ENCODE measurements around the gene HSF2BP.
"Not testable (repeated sequence)": the region's sequence is repeated elsewhere in the genome, so short reads cannot be mapped to it uniquely, and the experiment has no call there.

DNA sequence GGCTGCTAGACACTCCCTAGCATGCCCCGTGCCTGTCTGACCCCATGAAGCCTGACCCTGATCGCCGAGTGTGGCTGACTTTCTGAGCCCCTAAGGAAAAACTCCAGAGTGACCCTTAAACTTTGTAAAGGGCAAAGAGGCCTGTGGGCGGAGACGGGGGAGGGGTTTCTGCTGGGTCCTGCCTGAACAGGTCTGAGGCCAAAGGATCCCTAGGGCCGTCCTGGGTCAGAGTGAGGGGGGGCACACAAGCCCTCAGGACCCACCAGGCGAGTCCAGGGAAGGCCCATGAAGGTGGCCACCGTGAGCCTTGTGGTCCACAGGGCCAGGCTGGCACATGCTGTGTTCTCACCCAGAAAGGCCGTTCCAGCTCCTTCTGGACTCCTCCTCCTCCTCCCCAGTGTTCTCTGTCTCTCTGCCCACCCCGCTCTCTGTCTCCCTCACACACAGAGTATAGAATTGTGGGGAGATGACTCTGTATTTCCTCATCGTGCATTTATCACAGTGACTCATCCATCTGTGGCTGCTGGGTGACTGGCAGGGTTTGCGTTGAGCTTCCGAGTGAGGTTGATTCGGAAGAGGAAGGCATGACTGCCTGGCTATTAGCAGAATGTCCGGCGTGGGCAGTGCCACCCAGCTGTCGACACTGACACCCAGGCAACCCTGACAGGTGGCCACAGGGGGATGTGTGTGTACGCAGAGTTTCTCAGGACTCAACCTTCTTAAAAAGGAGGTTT, 164.8 kb downstream of the HSF2BP start:
- TF ChIP-seq POLR2A (IDR thresholded peaks at IDR 0.05), result not testable (repeated sequence)
- TF ChIP-seq, protein P1, sequence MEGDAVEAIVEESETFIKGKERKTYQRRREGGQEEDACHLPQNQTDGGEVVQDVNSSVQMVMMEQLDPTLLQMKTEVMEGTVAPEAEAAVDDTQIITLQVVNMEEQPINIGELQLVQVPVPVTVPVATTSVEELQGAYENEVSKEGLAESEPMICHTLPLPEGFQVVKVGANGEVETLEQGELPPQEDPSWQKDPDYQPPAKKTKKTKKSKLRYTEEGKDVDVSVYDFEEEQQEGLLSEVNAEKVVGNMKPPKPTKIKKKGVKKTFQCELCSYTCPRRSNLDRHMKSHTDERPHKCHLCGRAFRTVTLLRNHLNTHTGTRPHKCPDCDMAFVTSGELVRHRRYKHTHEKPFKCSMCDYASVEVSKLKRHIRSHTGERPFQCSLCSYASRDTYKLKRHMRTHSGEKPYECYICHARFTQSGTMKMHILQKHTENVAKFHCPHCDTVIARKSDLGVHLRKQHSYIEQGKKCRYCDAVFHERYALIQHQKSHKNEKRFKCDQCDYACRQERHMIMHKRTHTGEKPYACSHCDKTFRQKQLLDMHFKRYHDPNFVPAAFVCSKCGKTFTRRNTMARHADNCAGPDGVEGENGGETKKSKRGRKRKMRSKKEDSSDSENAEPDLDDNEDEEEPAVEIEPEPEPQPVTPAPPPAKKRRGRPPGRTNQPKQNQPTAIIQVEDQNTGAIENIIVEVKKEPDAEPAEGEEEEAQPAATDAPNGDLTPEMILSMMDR (IDR thresholded peaks at IDR 0.05), result not testable (repeated sequence)

Measured in suprapubic skin (tissue), 3 donors.